NCI-H446 treated with DMSO at 0.1 percent for 48 hours (cell line): ENCODE data around the gene KCNJ12.
"Not testable (repeated sequence)": the region's sequence is repeated elsewhere in the genome, so short reads cannot be mapped to it uniquely, and the experiment has no call there.

Experiments
- DNase-seq: peaks from one replicate; lab custom pipeline; 2025; lab: John Stamatoyannopoulos, UW

KCNJ12 gene

GRCh38 chr17:21387616-21388015 lies 11.5 kb downstream of the KCNJ12 start:
- DNase-seq = no peak

GRCh38 chr17:21388066-21388465 lies 11.9 kb downstream of the KCNJ12 start:
- DNase-seq = no peak

- no peak for DNase-seq
These were observed 12.8 kb downstream of the KCNJ12 start for GRCh38 chr17:21388944-21389343.

GRCh38 chr17:21389394-21389793 lies 13.2 kb downstream of the KCNJ12 start:
- no peak for DNase-seq

- no peak for DNase-seq
These were observed 14.1 kb downstream of the KCNJ12 start for GRCh38 chr17:21390294-21390693.

GRCh38 chr17:21392266-21392665 lies 16.1 kb downstream of the KCNJ12 start:
- no peak for DNase-seq

GRCh38 chr17:21394265-21394664 lies 18.1 kb downstream of the KCNJ12 start:
- DNase-seq = no peak

- no peak for DNase-seq
These were observed 19.6 kb downstream of the KCNJ12 start for GRCh38 chr17:21395764-21396163.

GRCh38 chr17:21396237-21396636 lies 20.1 kb downstream of the KCNJ12 start:
- DNase-seq = no peak

GRCh38 chr17:21397341-21398190 lies 21.4 kb downstream of the KCNJ12 start:
- no peak for DNase-seq

GRCh38 chr17:21399474-21400186 lies 23.5 kb downstream of the KCNJ12 start:
- no peak for DNase-seq

- DNase-seq = not testable (repeated sequence)
These were observed 24.0 kb downstream of the KCNJ12 start for GRCh38 chr17:21400187-21400569.

- DNase-seq = no peak
These were observed 24.8 kb downstream of the KCNJ12 start for GRCh38 chr17:21400816-21401593.

- DNase-seq = peak; percentile 78
These were observed 26.0 kb downstream of the KCNJ12 start for GRCh38 chr17:21402166-21402571.

GRCh38 chr17:21402926-21403325 lies 26.8 kb downstream of the KCNJ12 start:
- not testable (repeated sequence) for DNase-seq

- not testable (repeated sequence) for DNase-seq
These were observed 27.9 kb downstream of the KCNJ12 start for GRCh38 chr17:21404106-21404505.

- not testable (repeated sequence) for DNase-seq
These were observed 28.4 kb downstream of the KCNJ12 start for GRCh38 chr17:21404539-21404938.

GRCh38 chr17:21404956-21405731 lies 29.0 kb downstream of the KCNJ12 start:
- peak; percentile 52 for DNase-seq

- DNase-seq = not testable (repeated sequence)
These were observed 29.8 kb downstream of the KCNJ12 start for GRCh38 chr17:21405904-21406400.

- DNase-seq = not testable (repeated sequence)
These were observed 30.7 kb downstream of the KCNJ12 start for GRCh38 chr17:21406616-21407404.

- not testable (repeated sequence) for DNase-seq
These were observed 31.6 kb downstream of the KCNJ12 start for GRCh38 chr17:21407752-21408151.
